SJSA1 (cell line): ENCODE data around the gene IRF9. TPM values are rescaled to one million over a fixed set of nuclear protein-coding genes. Genes with fewer than 3 reads are reported as not detected.

Experiments
- DNase-seq, 2 experiments: peaks; one replicate each; pipeline ENCODE4 v3.0.0-alpha.2; 2015 to 2020; ENCODE audit warnings: low spot score in 2 of 2, low read depth in 1 of 2
- H3K27ac ChIP-seq: fragments of 250-450 bp; sonication (Bioruptor Pico); 2 replicates; pipeline ENCODE4 v1.5.1; 2020; ENCODE audit warnings: mild to moderate bottlenecking, moderate library complexity
- H3K27me3 ChIP-seq: fragments of 250-450 bp; sonication (Bioruptor Pico); replicated peaks from 2 replicates; pipeline ENCODE4 v1.5.1; 2020; ENCODE audit warnings: mild to moderate bottlenecking, moderate library complexity
- H3K36me3 ChIP-seq: fragments of 250-450 bp; sonication (Bioruptor Pico); 2 replicates; pipeline ENCODE4 v1.5.1; 2020; ENCODE audit warnings: mild to moderate bottlenecking
- H3K4me1 ChIP-seq: fragments of 250-450 bp; sonication (Bioruptor Pico); replicated peaks from 2 replicates; pipeline ENCODE4 v1.6.1; 2021; ENCODE audit warnings: mild to moderate bottlenecking
- H3K4me3 ChIP-seq: fragments of 250-450 bp; sonication (Bioruptor Pico); 2 replicates; pipeline ENCODE4 v1.5.1; 2020; ENCODE audit warnings: mild to moderate bottlenecking
- H3K9me3 ChIP-seq: fragments of 250-450 bp; sonication (Bioruptor Pico); replicated peaks from 2 replicates; pipeline ENCODE4 v1.5.1; 2020; ENCODE audit warnings: mild to moderate bottlenecking
- total RNA-seq: library from RNA; depleted of rRNA; stranded (reverse); fragments of >200 nt; shearing (Covaris generic); gene quantifications from 2 replicates; pipeline ENCODE4 v1.2.3, GENCODE V29; 2014

The IRF9 gene
- total RNA-seq, 1 experiment from 2014 or later = 24.3 TPM

GRCh38 chr14:24123424-24124417 lies 37.3 kb upstream of the IRF9 start:
- Histone ChIP-seq H3K4me3 (no peak overlapping the region), H3K36me3 (peaks cover 14% of the 10 kb centered on the region), H3K9me3 (no peaks in the 10 kb centered on the region), H3K27me3 (no peaks in the 10 kb centered on the region), H3K27ac (no peak overlapping the region), H3K4me1 (no peaks in the 10 kb centered on the region)
- no peak for DNase-seq

- Histone ChIP-seq H3K36me3 (no peaks in the 10 kb centered on the region; the same call in 1 of the 2 replicates), H3K27me3 (no peaks in the 10 kb centered on the region), H3K4me1 (no peaks in the 10 kb centered on the region), H3K9me3 (no peaks in the 10 kb centered on the region), H3K4me3 (no peak overlapping the region), H3K27ac (no peak overlapping the region)
- DNase-seq = no peak
Observed at GRCh38 chr14:24126939-24127338, 34.1 kb upstream of the IRF9 start.

GRCh38 chr14:24127673-24128072 lies 33.4 kb upstream of the IRF9 start:
- H3K4me3 ChIP-seq = no peak overlapping the region
- no peaks in the 10 kb centered on the region for H3K27me3 ChIP-seq
- no peaks in the 10 kb centered on the region for H3K36me3 ChIP-seq
- no peak for DNase-seq
- H3K4me1 ChIP-seq = no peaks in the 10 kb centered on the region
- no peaks in the 10 kb centered on the region for H3K9me3 ChIP-seq
- no peak overlapping the region for H3K27ac ChIP-seq

- H3K4me3 ChIP-seq = no peak overlapping the region
- no peak for DNase-seq
- H3K4me1 ChIP-seq = no peaks in the 10 kb centered on the region
- no peaks in the 10 kb centered on the region for H3K36me3 ChIP-seq
- no peaks in the 10 kb centered on the region for H3K9me3 ChIP-seq
- H3K27ac ChIP-seq = no peak overlapping the region
- H3K27me3 ChIP-seq = no peaks in the 10 kb centered on the region
Observed at GRCh38 chr14:24129410-24129998, 31.6 kb upstream of the IRF9 start.

- H3K36me3 ChIP-seq = no peaks in the 10 kb centered on the region
- no peaks in the 10 kb centered on the region for H3K27me3 ChIP-seq
- H3K4me1 ChIP-seq = peaks cover 1% of the 10 kb centered on the region
- no peak within 1 kb of the TSS for H3K27ac ChIP-seq
- no peak for DNase-seq
- H3K4me3 ChIP-seq = no peak within 1 kb of the TSS
- no peaks in the 10 kb centered on the region for H3K9me3 ChIP-seq
Observed at GRCh38 chr14:24130380-24130716, 30.7 kb upstream of the IRF9 start, which contains the start of gene FITM1. FITM1 (plus strand) TSS chr14:24130659; CDS start chr14:24131564, 905 bp downstream.

GRCh38 chr14:24130717-24131548 lies 30.1 kb upstream of the IRF9 start:
- no peak overlapping the region for H3K4me3 ChIP-seq
- DNase-seq = no peak
- no peak overlapping the region for H3K27ac ChIP-seq
- no peaks in the 10 kb centered on the region for H3K36me3 ChIP-seq
- H3K27me3 ChIP-seq = no peaks in the 10 kb centered on the region
- H3K4me1 ChIP-seq = peaks cover 5% of the 10 kb centered on the region
- no peaks in the 10 kb centered on the region for H3K9me3 ChIP-seq

GRCh38 chr14:24131549-24131966 lies 29.5 kb upstream of the IRF9 start:
- no peaks in the 10 kb centered on the region for H3K27me3 ChIP-seq
- peaks cover 7% of the 10 kb centered on the region for H3K4me1 ChIP-seq
- no peaks in the 10 kb centered on the region; the same call in 1 of the 2 replicates for H3K9me3 ChIP-seq
- peaks cover 5% of the 10 kb centered on the region for H3K36me3 ChIP-seq
- no peak overlapping the region for H3K4me3 ChIP-seq
- DNase-seq = no peak
- H3K27ac ChIP-seq = no peak overlapping the region

GRCh38 chr14:24132061-24132685 lies 28.9 kb upstream of the IRF9 start:
- Histone ChIP-seq H3K36me3 (peaks cover 12% of the 10 kb centered on the region), H3K9me3 (no peaks in the 10 kb centered on the region; the same call in 1 of the 2 replicates), H3K27me3 (no peaks in the 10 kb centered on the region), H3K27ac (no peak overlapping the region), H3K4me1 (peaks cover 13% of the 10 kb centered on the region), H3K4me3 (no peak overlapping the region)
- no peak for DNase-seq

GRCh38 chr14:24132976-24133375 lies 28.1 kb upstream of the IRF9 start:
- Histone ChIP-seq H3K36me3 (peaks cover 20% of the 10 kb centered on the region), H3K27ac (no peak overlapping the region), H3K9me3 (no peaks in the 10 kb centered on the region; the same call in 1 of the 2 replicates), H3K27me3 (no peaks in the 10 kb centered on the region), H3K4me1 (peaks cover 13% of the 10 kb centered on the region), H3K4me3 (no peak overlapping the region)
- DNase-seq = no peak

- Histone ChIP-seq H3K27ac (no peak overlapping the region), H3K4me1 (peaks cover 13% of the 10 kb centered on the region), H3K27me3 (no peaks in the 10 kb centered on the region), H3K4me3 (no peak overlapping the region), H3K9me3 (no peaks in the 10 kb centered on the region; the same call in 1 of the 2 replicates), H3K36me3 (peaks cover 27% of the 10 kb centered on the region)
- DNase-seq = no peak
Observed at GRCh38 chr14:24133735-24134134, 27.3 kb upstream of the IRF9 start.

GRCh38 chr14:24135584-24135833 lies 25.6 kb upstream of the IRF9 start:
- Histone ChIP-seq H3K9me3 (no peaks in the 10 kb centered on the region; the same call in 1 of the 2 replicates), H3K27me3 (no peaks in the 10 kb centered on the region)

GRCh38 chr14:24135834-24136683 lies 25.0 kb upstream of the IRF9 start, which contains the start of gene PSME1:
PSME1 (plus strand) TSS chr14:24136194; CDS start chr14:24136263, 69 bp downstream.
- peak within 1 kb of the TSS; percentile 91 for H3K4me3 ChIP-seq
- H3K9me3 ChIP-seq = no peaks in the 10 kb centered on the region; the same call in 1 of the 2 replicates
- H3K4me1 ChIP-seq = peaks cover 13% of the 10 kb centered on the region
- DNase-seq = peak; percentile 77 to 91
- H3K27me3 ChIP-seq = no peaks in the 10 kb centered on the region
- H3K27ac ChIP-seq = peak within 1 kb of the TSS; percentile 66
- H3K36me3 ChIP-seq = peaks cover 38% of the 10 kb centered on the region

More at GRCh38 chr14:24135584-24135833, 25.6 kb upstream of the IRF9 start:
- DNase-seq = no peak
- peaks cover 38% of the 10 kb centered on the region for H3K36me3 ChIP-seq
- peak overlapping the region; percentile 91 for H3K4me3 ChIP-seq
- no peak overlapping the region for H3K27ac ChIP-seq
- peaks cover 13% of the 10 kb centered on the region for H3K4me1 ChIP-seq
